NAMALWA (cell line): ENCODE results near the gene EPS8L1.
"Not testable (repeated sequence)": the region's sequence is repeated elsewhere in the genome, so short reads cannot be mapped to it uniquely, and the experiment has no call there.

Experiments
- DNase-seq: peaks from one replicate; pipeline ENCODE4 v3.0.0-alpha.2; 2015; ENCODE audit warnings: low spot score

The EPS8L1 gene

DNA sequence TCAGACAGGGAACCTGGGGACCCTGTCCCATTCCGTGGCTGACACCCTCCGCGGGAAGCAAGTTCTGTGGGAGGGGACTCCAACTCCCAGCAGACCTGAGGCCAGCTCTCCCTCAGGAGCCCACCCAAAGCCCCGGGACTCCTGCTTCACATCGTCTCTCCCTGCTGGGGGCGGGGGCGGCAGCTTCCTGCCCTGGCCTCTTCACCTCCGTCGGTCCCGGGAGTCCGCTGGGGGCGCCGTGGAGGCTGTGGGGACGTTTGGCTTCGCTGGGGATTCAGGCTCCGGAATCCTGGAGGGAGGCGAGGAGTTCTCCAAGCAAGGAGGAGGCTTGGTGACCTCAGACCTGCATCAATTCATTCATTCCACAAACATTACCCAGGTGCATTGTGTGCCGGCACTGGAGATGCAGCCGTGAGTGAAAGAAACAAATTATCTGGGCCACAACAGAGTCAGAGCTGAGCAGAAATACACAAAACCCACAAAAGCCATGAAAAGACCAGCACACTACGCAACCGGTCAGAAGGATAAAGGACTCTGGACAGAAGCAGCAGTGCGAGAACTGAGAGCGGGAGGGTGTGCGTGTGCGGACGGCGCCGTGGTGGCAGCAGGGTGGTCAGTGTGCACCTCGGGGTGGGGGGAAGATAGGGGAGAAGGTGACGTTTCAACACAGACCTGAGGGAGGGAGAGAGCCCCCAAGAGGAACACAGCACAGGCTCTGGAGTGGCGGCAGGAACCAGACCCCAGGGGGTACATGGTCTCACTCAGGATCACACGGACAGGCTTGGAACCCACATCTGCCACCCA lies 19.0 kb downstream of the EPS8L1 start:
- no peak for DNase-seq

DNA sequence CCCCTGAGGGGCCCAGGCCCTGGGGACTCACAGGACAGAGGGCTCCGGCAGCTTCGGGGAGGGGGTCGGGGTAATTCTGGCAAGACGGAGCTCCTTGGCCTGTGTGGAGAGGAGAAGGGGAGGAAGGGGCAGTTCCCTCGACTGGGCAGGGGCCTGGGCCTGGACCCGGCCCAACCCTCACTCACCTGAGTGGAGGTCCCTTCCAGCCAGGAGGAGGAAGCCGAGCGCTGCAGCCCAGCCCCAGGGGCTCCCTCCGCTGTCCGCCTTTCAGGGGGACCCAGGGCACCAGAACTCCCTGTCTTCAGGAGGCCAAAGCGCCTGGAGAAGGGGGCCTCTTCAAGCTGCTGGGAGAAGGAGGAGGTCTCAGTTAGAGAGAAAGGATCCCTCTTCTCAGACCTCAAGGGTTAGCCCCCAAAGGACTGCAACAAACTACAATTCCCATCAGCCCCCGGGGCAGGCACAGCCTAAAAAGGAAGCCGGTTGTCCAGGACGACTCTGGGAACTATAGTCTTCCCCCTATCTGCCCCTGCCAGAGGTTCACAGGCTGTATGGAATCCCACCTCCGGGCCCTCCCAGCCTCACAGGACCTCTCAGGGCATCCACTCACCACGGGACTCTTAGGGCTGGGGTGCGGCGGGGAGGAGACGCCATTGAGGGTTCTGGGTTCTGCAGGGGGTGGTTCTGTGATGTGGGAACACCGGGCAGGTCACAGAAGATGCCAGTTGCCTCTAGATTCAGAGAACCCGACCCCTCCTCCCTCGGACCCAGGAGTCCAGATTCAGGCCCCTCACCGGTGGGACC lies 19.8 kb downstream of the EPS8L1 start:
- peak; percentile 44 for DNase-seq

DNA sequence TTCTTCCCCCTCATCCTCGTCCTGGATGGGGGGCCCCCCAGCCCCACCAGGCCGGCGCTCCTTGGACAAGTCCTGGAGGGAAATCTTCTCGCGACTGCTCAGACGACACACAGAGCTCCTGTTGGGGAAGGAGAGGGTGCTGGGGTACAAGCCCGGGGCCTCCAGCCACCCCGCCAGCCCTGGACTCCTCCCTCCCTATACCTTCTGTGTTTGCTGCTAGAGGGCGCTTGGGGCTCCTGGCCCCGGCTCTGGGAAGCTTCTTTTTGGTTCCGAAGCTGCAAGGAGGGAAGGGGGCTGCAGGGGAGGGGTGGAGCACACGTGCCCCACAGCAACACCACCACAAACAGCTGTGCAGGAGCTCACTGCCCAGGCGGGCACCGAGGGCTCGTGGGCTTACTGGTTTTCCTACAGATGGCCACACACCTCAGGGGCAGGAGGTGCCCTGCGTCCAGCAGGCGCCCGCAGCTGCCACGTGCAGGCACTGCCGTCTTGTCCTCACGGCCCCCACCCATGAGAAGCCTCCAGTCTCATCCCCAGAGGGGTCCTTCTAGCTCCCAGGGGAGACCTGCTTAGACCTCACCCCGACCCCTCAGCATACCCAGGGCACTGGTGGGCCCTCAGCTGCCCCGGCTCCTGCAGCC lies 20.5 kb downstream of the EPS8L1 start:
- DNase-seq, result peak; percentile 41

DNA sequence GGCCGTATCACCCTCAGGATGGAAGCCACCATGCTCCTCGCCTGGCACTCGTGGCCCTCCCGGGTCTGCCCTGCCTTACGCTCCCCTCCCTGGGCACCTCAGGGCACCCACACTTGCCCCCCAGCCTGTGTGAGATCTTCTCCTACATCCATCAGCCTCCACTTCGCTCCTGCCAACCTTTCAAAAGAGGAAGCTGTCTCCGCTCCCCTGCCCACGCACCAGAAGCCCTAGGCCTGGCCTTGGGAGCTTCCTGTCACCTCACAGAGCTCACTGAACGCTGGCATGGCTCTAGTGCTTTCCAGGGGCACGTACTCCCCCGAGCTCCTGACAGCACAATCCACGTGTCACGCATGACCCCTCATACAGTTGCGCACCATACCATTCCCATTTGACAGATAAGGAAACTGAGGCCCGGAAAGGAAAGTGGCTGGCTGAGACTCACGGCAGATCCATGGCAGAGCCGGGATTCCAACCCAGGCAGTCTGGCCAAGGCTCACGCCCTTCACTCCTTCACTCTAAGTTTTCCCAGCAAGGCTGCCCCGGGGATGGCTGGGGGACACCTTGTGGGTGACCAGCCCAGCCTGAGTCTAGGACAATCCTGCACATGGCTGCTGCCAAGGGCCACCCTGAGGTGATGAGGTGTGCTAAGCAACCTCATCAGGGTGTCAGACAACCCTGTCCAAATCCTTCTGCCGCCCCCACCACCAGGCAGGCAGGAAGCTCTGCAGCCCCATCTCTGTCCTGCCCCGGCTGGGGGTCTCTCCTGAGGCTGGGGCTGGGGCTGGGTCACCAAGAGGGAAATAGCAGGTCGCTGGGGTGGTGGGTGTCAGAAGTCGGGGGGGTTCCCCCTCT lies 22.4 kb downstream of the EPS8L1 start:
- no peak for DNase-seq

DNA sequence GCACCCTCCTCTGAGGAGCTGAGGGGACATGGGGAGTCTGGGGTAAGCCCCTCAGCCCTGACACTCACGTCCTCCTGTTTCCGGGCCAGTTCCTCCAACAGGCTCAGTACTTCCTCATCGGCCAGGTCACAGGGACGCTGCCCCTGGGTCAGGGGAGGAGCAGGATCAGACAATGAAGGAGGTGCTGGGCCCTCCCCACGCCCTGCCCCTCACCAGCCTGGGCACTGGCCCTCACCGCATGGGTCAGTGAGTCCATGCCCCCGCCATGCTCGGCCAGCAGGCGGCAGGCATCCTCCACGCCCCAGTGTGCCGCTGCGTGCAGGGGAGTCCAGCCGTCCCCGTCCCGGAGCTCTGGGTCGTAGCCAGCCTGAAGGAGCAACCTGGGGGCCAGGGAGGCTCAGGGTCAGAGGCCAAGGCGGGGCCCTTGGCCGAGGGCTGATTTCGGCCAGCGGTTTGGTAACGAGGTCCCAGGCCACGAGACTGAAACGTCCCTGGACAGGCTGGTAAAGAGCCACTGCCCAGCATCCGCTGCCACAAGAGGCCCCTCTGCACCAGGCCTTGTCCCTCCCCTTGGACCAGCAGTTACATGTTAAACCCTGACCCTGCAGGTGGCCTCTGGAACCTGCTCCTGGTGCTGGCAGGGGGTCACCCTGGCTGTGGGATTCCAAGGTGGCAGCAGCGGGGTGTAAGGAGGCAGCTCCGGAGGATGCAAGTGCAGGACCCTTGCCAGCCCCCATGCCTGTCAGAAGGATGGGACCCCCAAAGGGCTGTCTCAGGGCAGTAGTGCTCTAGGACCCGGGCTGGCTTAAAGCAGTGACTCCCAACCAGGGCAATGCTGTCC lies 23.3 kb downstream of the EPS8L1 start:
- no peak for DNase-seq

DNA sequence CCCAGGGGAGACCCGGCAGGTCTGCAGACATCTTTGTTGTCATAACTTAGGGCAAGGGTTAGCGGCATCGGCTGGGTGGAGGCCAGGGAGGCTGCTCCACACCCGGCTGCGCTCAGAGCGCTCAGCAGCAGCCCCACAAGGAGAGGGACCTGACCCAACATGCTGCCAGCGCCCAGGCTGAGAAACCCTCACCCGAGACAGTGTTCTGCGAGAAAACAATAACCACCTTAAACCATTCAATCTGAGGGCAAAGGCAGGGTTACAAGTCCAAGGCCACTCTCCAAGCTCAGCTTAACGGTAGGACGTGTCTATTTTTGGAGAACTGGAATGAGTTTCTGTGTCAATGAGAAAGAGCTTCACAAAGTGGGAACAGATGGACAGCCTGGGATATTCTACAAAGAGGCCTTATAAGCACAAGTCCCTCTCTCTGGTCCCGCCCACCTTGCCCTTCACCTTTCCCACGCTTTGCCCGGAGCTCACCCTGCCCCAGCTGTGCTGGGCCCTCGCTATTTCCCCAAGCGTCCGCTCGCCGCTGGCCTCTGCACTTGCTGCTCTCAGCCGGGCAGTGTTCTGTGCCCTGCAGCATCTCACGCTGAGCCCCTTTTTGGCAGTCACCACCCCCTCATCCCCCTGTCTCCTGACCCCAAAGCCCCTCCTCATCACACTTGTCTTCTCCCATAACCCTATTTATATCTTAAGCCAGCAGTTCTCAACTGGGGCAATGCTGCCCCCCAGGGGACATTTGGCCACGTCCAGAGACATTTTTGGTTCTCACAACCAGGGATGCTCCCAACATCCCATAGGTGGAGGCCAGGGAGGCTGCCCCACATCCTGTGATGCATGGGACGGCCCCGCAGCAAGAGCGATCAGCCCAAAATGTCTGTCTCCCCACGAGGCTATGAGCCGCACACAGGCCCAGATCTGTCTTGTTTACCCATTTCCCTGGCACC lies 24.2 kb downstream of the EPS8L1 start:
- DNase-seq, result no peak

DNA sequence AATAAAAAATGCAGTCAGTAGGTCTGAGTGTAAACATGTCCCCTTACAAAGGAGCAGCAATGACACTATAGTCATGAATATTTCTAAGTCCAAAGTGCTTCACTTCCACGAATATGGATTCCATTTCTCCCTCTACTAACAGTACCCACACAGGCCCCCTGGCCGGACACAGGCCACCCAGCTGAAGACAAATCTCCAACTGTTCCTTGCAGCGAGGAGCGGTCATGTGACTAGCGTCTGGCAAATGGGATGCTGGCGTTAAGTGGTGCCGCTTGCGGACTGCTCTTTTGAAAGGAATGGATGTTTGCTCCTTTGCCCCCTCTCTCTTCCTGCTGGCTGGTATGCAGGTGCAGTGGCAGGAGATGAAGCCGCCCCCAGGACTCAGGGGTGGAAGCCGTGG lies 25.6 kb downstream of the EPS8L1 start:
- no peak for DNase-seq

DNA sequence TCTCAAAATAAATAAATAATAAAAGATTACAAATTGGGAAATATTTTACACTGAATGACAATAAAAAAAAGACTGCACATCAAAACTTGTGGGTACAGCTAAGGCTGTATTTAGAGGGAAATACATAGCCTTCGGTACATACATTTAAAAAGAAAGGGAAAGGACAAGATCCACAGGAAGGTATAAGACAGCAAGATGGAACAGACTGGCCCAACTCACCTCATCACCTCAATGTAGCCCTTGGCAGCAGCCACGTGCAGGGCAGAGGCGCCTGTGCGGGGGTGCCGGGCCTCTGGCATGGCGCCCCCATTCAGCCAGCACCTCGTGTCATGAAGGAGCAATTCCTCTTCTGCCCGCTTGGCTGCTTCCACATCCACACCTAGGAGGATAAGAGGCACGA lies 27.5 kb downstream of the EPS8L1 start:
- DNase-seq, result no peak

DNA sequence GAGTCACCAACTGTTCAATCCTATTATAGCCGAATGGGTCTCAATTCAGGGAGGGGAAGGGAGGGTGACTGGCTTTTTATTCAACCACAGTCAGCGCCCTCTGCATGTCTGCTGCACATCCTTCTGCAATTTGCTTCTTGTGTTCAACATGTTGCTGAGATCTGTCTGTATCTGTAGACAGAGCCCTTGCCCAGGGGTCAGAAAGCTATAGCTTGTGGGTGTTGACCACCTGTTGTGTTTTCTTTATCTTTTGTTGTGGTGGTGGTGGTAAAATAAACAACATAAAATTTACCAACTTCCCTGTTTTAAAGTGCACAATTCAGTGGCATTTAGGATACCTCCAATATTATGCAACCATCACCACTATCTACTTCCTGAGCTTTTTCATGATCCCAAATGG lies 29.6 kb downstream of the EPS8L1 start:
- no peak for DNase-seq

DNA sequence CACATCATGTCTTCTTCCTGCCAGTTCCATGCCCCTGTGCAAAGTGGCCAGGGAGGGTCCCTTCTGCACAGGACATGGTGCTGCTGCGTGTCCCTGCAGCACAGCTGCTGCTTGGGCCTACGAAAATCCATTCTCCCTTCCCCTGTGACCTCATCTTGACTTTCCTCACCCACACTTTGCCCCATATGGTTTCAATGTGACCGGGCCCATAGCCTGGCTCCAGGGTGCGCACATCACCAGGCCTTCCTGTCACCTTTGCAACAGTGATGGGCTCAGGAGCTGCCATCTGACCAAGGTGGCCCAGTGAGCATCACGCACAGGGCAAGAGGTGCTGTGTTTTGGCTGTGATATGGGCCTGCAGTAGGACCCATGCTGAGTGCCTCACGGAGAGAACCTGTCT lies 30.9 kb downstream of the EPS8L1 start:
- DNase-seq, result no peak

DNA sequence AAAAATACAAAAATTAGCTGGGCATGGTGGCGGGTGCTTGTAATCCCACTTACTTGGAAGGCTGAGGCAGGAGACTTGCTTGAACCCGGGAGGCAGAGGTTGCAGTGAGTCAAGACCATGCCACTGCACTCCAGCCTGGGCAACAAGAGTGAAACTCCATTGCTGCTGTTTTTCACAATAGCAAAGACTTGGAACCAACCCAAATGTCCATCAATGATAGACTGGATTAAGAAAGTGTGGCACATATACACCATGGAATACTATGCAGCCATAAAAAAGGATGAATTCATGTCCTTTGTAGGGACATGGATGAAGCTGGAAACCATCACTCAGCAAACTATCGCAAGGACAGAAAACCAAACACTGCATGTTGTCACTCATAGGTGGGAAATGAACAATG lies 31.6 kb downstream of the EPS8L1 start:
- not testable (repeated sequence) for DNase-seq

DNA sequence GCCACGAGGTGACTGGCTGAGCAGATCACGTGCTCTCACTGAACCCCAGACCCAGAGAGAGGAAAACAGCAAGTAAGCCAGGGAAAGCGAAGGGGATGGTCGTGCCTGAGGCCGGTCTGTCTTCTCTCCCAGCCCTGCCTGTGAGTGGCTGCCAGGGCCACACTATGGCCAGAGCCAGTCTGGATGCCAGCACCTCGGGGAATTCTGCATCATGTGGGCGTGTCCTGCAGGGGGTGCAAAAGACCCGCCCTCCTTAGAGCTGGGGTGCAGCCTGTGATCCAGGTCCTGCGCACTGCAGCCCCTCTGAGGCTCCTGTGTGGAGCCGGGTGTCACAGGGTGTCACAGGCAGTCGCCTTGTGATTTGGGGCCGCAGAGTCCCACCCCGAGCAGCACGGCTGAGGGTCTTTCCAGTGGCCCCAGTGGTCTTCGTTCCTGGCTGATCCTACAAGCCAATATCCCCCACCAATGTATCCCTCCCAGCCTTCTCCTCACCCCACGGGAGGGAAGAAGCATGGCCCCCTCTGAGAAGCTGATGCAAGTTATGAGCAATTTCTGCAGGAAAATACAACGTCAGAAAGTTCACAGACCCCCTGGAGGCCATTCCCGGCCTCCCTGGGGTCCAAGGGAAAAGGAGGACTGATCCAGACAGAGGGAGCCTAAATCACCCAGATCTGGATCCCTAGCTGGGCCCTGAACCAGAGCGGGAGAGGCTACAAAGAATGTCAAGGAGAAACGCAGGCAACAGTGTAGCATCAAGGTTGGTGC lies 34.0 kb downstream of the EPS8L1 start:
- DNase-seq, result no peak

DNA sequence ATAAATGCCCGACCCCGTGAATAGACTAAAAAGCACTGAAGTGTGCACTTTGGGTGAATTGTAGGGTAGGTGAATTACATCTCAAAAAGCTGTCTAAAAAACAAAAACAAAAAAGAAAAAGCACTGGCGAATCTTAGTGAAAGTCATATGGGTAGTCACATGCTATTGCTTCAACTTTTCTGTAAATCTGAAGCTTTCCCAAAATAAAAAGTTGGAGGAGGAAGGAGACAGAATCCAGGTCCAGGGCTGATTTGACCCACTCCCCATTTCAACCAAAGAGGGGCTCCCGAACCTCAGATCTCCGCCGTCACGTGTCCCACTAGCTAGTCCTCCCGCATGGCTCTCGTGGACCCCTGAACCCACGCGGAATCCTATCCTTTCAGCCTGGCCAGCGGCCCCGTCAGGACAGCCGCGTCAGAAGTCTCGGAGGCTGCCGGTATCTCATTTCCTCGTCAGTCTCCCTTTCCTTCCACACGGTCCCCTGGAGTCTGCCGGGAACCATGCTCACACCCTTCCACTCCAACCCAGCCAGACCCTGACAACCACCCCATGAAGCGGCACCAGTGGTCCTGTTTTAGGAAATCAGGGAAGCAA lies 35.7 kb downstream of the EPS8L1 start:
- no peak for DNase-seq

DNA sequence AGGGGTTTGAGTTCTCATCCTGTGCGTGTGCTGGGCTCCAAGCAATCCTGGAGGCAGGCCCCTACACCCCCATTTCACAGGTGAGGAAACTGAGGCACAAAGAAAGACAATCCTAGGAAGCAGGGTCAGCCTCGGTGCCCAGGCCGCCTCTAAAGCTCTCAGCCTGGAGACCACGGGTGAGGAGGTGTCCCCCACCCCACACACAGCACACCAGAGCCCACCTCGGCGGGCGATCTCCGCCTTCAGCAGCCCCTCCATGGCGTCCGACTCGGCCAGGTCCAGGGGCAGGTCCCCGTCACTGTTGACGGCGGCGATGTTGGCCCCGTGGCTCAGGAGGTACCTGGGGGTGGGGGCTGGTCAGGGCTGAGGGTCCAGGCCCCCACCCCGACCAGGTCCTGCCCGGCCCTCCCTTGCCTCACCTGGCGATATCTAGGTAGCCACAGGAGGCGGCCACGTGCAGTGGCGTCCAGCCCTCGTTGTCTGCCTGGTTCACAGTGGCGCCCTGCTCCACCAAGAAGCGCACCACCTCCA lies 36.6 kb downstream of the EPS8L1 start:
- no peak for DNase-seq

DNA sequence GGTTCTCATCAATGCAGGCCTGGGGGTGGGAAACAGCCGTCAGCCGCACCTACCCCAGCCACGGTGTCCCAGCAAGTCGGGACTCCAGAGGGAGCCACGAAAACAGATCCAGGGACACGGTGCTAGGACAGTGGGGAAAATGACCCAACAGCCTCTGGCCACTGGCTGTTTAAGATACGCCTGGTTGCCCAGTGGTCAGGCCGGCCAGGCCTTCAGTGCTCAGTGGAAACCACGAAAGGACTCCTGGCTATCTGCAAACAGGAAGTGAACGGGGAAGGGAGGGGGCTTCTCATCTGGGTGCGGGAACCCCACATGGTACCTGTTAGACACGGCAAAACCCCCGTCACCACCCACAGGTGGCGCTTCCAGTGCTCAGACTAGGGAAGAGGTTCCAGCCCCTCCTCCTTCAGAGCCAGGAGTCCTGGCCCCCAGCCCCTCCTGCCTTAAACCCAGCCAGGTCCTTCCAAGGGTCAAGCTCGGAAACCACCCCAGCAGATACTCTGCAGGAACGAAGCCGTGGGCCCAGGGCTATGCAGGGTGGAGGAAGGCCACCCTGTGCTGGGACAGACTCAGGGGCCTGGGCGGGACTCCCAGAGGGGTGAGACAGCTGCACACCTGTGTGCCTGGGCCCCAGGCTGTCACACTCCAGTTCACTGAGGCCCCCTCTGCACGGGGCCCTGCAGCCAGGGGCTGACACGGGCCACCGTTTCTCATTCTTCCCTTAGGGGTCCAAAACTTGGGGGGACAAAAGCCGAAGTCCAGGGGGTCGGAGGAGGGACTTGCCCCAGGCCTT lies 37.3 kb downstream of the EPS8L1 start:
- DNase-seq, result peak; percentile 75

DNA sequence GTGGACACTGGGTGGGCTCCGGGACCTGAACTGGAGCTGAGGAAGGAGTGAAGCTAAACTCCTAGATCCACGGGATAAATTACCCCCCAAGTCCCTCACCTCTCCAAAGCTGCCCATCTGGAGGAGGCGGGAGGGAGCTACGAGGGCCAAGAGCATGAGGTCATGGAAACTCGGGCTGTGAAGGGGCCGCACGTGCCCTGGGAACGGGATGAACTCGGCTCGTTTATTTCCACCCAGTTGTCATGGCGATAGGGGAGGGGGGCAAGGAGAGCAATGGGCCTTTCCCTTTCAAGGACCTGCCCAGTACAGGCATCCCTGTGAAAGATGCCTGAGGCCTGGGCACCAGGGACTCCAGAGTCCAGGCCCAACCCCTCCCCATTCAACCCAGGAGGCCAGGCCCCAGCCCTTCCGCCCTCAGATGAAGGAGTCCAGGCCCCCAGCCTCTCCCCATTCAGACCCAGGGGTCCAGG lies 37.9 kb downstream of the EPS8L1 start:
- peak; percentile 78 for DNase-seq

DNA sequence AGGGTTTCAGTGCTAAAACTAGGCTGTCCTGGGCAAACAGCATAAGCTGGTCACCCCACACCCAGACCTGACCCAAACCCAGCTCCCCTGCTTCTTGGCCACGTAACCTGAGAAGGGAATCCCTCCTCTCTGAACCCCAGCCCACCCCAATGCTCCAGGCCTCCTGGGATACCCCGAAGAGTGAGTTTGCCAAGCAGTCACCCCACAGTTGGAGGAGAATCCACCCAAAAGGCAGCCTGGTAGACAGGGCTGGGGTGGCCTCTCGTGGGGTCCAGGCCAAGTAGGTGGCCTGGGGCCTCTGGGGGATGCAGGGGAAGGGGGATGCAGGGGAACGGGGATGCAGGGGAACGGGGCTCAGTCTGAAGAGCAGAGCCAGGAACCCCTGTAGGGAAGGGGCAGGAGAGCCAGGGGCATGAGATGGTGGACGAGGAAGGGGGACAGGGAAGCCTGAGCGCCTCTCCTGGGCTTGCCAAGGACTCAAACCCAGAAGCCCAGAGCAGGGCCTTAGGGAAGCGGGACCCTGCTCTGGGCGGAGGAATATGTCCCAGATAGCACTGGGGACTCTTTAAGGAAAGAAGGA lies 39.0 kb downstream of the EPS8L1 start:
- no peak for DNase-seq
